ENCODE data around the gene GPR4.
"Not testable (repeated sequence)": the region's sequence is repeated elsewhere in the genome, so short reads cannot be mapped to it uniquely, and the experiment has no call there.

GPR4 gene

GRCh38 chr19:45601524-45602374 is at the start of gene GPR4:
TSS of gene GPR4 (minus strand) at chr19:45602212. CDS start at chr19:45591866, 10,346 bp downstream.
- no peak for DNase-seq (ENCODE audit: low read depth in 2 of 2)

- DNase-seq (ENCODE audit: low read depth in 2 of 2): no peak
Observed at GRCh38 chr19:45650722-45651121, 48.7 kb upstream of the GPR4 start.

- no peak for DNase-seq (ENCODE audit: low read depth in 2 of 2)
Observed at GRCh38 chr19:45646345-45646698, 44.3 kb upstream of the GPR4 start.

- DNase-seq (ENCODE audit: low read depth in 2 of 2): peak; percentile 52 to 62
Observed at GRCh38 chr19:45645631-45646344, 43.8 kb upstream of the GPR4 start.

- no peak for DNase-seq (ENCODE audit: low read depth in 2 of 2)
Observed at GRCh38 chr19:45645068-45645630, 43.1 kb upstream of the GPR4 start.

- no peak for DNase-seq (ENCODE audit: low read depth in 2 of 2)
Observed at GRCh38 chr19:45643927-45644771, 42.1 kb upstream of the GPR4 start.

GRCh38 chr19:45643024-45643926 is 41.3 kb upstream of the GPR4 start:
- DNase-seq (ENCODE audit: low read depth in 2 of 2): peak; percentile 92 to 95

GRCh38 chr19:45641274-45642105 is 39.5 kb upstream of the GPR4 start:
- DNase-seq (ENCODE audit: low read depth in 2 of 2): peak; percentile 27 to 70

- DNase-seq (ENCODE audit: low read depth in 2 of 2): peak; percentile 14 to 30
Observed at GRCh38 chr19:45640849-45641273, 38.8 kb upstream of the GPR4 start.

- DNase-seq (ENCODE audit: low read depth in 2 of 2): peak; percentile 23 to 58
Observed at GRCh38 chr19:45638930-45639729, 37.1 kb upstream of the GPR4 start, which contains the start of gene EML2. TSS of gene EML2 (minus strand) at chr19:45639397. CDS start at chr19:45639376, 21 bp downstream.

GRCh38 chr19:45637890-45638667 is 36.1 kb upstream of the GPR4 start:
- DNase-seq (ENCODE audit: low read depth in 2 of 2): no peak

GRCh38 chr19:45636902-45637301 is 34.9 kb upstream of the GPR4 start:
- DNase-seq (ENCODE audit: low read depth in 2 of 2): no peak

- no peak for DNase-seq (ENCODE audit: low read depth in 2 of 2)
Observed at GRCh38 chr19:45636275-45636674, 34.3 kb upstream of the GPR4 start.

GRCh38 chr19:45632468-45633196 is 30.6 kb upstream of the GPR4 start:
- peak in 1 of 2 donors; percentile 50 for DNase-seq (ENCODE audit: low read depth in 2 of 2)

GRCh38 chr19:45630463-45630862 is 28.5 kb upstream of the GPR4 start:
- no peak for DNase-seq (ENCODE audit: low read depth in 2 of 2)

GRCh38 chr19:45629704-45630103 is 27.7 kb upstream of the GPR4 start:
- DNase-seq (ENCODE audit: low read depth in 2 of 2): no peak

- not testable (repeated sequence) for DNase-seq (ENCODE audit: low read depth in 2 of 2)
Observed at GRCh38 chr19:45628219-45628618, 26.2 kb upstream of the GPR4 start.
